WERI-Rb-1 (cell line): ENCODE measurements around the gene FOSB.

ENCODE experiments used
- DNase-seq: peaks from one replicate; pipeline ENCODE4 v3.0.0-alpha.2; 2020
- H3K27ac ChIP-seq: fragments of 250-450 bp; sonication (Bioruptor Pico); 2 replicates; pipeline ENCODE4 v1.5.1; 2020; ENCODE audit warnings: mild to moderate bottlenecking, moderate library complexity
- H3K27me3 ChIP-seq: fragments of 250-450 bp; sonication (Bioruptor Pico); 2 replicates; pipeline ENCODE4 v1.5.1; 2021; ENCODE audit warnings: mild to moderate bottlenecking, low read depth, moderate library complexity; ENCODE audit not compliant: insufficient read depth, severe bottlenecking
- H3K36me3 ChIP-seq: fragments of 250-450 bp; sonication (Bioruptor Pico); 2 replicates; pipeline ENCODE4 v1.5.1; 2020; ENCODE audit warnings: mild to moderate bottlenecking, moderate library complexity
- H3K4me3 ChIP-seq: 2 replicates; pipeline ENCODE4 v1.5.1; 2011; ENCODE audit warnings: low read depth, mild to moderate bottlenecking, control low read depth, low read length
- H3K9me3 ChIP-seq: fragments of 250-450 bp; sonication (Bioruptor Pico); 2 replicates; pipeline ENCODE4 v1.5.1; 2021; ENCODE audit warnings: mild to moderate bottlenecking, moderate library complexity; ENCODE audit not compliant: severe bottlenecking
- CTCF ChIP-seq: IDR thresholded peaks from 2 replicates; pipeline ENCODE4 v1.5.1; 2011; ENCODE audit warnings: low read depth, mild to moderate bottlenecking, control low read depth, inconsistent platforms, low read length

The FOSB gene

GRCh38 chr19:45462174-45462573 lies 5.6 kb upstream of the FOSB start:
- H3K27me3 ChIP-seq = no peaks in the 10 kb centered on the region
- DNase-seq = no peak
- H3K4me3 ChIP-seq = no peak overlapping the region
- no peak overlapping the region for H3K27ac ChIP-seq
- no peaks in the 10 kb centered on the region for H3K36me3 ChIP-seq
- TF ChIP-seq CTCF = no peak
- no peaks in the 10 kb centered on the region for H3K9me3 ChIP-seq

GRCh38 chr19:45463241-45463640 lies 4.6 kb upstream of the FOSB start:
- no peak overlapping the region for H3K27ac ChIP-seq
- H3K4me3 ChIP-seq = no peak overlapping the region
- no peaks in the 10 kb centered on the region for H3K36me3 ChIP-seq
- no peak for DNase-seq
- TF ChIP-seq CTCF = no peak
- H3K9me3 ChIP-seq = no peaks in the 10 kb centered on the region
- H3K27me3 ChIP-seq = no peaks in the 10 kb centered on the region

GRCh38 chr19:45464274-45464673 lies 3.5 kb upstream of the FOSB start:
- H3K9me3 ChIP-seq = no peaks in the 10 kb centered on the region
- H3K36me3 ChIP-seq = no peaks in the 10 kb centered on the region
- H3K4me3 ChIP-seq = no peak overlapping the region
- no peak overlapping the region for H3K27ac ChIP-seq
- no peaks in the 10 kb centered on the region for H3K27me3 ChIP-seq
- DNase-seq = no peak
- no peak for TF ChIP-seq CTCF

- peak; percentile 36 for TF ChIP-seq CTCF
- DNase-seq = no peak
- no peaks in the 10 kb centered on the region for H3K9me3 ChIP-seq
- no peak overlapping the region for H3K4me3 ChIP-seq
- no peaks in the 10 kb centered on the region for H3K36me3 ChIP-seq
- no peaks in the 10 kb centered on the region for H3K27me3 ChIP-seq
- H3K27ac ChIP-seq = no peak overlapping the region
These were observed 2.8 kb upstream of the FOSB start for GRCh38 chr19:45464852-45465441.

- Histone ChIP-seq H3K36me3 (no peaks in the 10 kb centered on the region), H3K27ac (peak overlapping the region; percentile 55), H3K27me3 (no peaks in the 10 kb centered on the region), H3K9me3 (no peaks in the 10 kb centered on the region), H3K4me3 (peak overlapping the region; percentile 61)
- no peak for TF ChIP-seq CTCF
- no peak for DNase-seq
These were observed 711 bp upstream of the FOSB start for GRCh38 chr19:45467115-45467455.

- H3K27me3 ChIP-seq = no peaks in the 10 kb centered on the region
- no peak for TF ChIP-seq CTCF
- peak overlapping the region; percentile 80; the same call in 1 of the 2 replicates for H3K27ac ChIP-seq
- H3K9me3 ChIP-seq = no peaks in the 10 kb centered on the region
- no peaks in the 10 kb centered on the region for H3K36me3 ChIP-seq
- peak overlapping the region; percentile 61 for H3K4me3 ChIP-seq
- DNase-seq = peak; percentile 37
These were observed 409 bp downstream of the FOSB start for GRCh38 chr19:45468159-45468651.
